IMR-90 (cell line): ENCODE data around the gene STAC3. TPM values are rescaled to one million over a fixed set of nuclear protein-coding genes. Genes with fewer than 3 reads are reported as not detected.

ENCODE experiments used
- ATAC-seq: fragments of 200-7000 bp; cut with Tn5 transposase; 2 replicates; pipeline ENCODE4 v1.9.1; 2020; ENCODE audit warnings: low read depth, mild to moderate bottlenecking, moderate library complexity
- BruUV-seq: library from RNA; stranded (reverse); fragments of 400-500 nt; replicated peaks from 2 replicates; lab custom pipeline; 2021; lab: Mats Ljungman, UMichigan
- CTCF ChIA-PET: fragments of 300-600 bp; formaldehyde crosslinking; extraction: SDS; loops from one replicate; lab custom pipeline; 2021; ENCODE audit warnings: antibody characterized with exemption; lab: Yijun Ruan, JAX
- POLR2A ChIA-PET: fragments of 300-600 bp; sonication (Branson Sonifier 250); formaldehyde crosslinking; loops from one replicate; lab custom pipeline; 2022; ENCODE audit warnings: antibody characterized with exemption; ENCODE audit not compliant: unreplicated experiment; lab: Charles Lee
- DNase-seq: peaks from one replicate; pipeline ENCODE4 v3.0.0; 2013
- H2AFZ ChIP-seq: replicated peaks from 2 replicates; pipeline ENCODE3; 2013; ENCODE audit warnings: low read length, mild to moderate bottlenecking; ENCODE audit not compliant: poor library complexity
- H2AK5ac ChIP-seq: 2 replicates; pipeline ENCODE4 v1.6.1; 2013; ENCODE audit warnings: low read depth, low read length, inconsistent platforms
- H2AK9ac ChIP-seq: replicated peaks from 2 replicates; pipeline ENCODE3; 2013; ENCODE audit warnings: mild to moderate bottlenecking, low read depth, low read length, moderate library complexity; ENCODE audit not compliant: poor library complexity
- H2BK120ac ChIP-seq: 2 replicates; pipeline ENCODE4 v1.6.1; 2013; ENCODE audit warnings: low read depth, low read length, inconsistent platforms
- H2BK15ac ChIP-seq: 3 replicates; pipeline ENCODE4 v1.6.1; 2013; ENCODE audit warnings: low read depth, low read length, inconsistent platforms
- H2BK20ac ChIP-seq: 2 replicates; pipeline ENCODE4 v1.6.1; 2013; ENCODE audit warnings: low read depth, mild to moderate bottlenecking, inconsistent platforms, low read length, moderate library complexity
- H2BK5ac ChIP-seq: 2 replicates; pipeline ENCODE4 v1.6.1; 2013; ENCODE audit warnings: mild to moderate bottlenecking, low read depth, low read length, inconsistent platforms; ENCODE audit not compliant: poor library complexity, severe bottlenecking
- H3K14ac ChIP-seq: replicated peaks from 2 replicates; pipeline ENCODE4 v1.6.1; 2013; ENCODE audit warnings: low read depth, low read length, inconsistent platforms
- H3K18ac ChIP-seq: 2 replicates; pipeline ENCODE4 v1.6.1; 2013; ENCODE audit warnings: low read depth, low read length, control low read depth
- H3K23ac ChIP-seq: 2 replicates; pipeline ENCODE4 v1.6.1; 2013; ENCODE audit warnings: low read depth, low read length, inconsistent platforms
- H3K27ac ChIP-seq: 2 replicates; pipeline ENCODE4 v1.5.1; 2013; ENCODE audit warnings: mild to moderate bottlenecking, control low read depth, low read length; ENCODE audit not compliant: insufficient read depth
- H3K27me3 ChIP-seq: 2 replicates; pipeline ENCODE4 v1.6.1; 2013; ENCODE audit warnings: low read length; ENCODE audit not compliant: control insufficient read depth, insufficient read depth
- H3K36me3 ChIP-seq: 2 replicates; pipeline ENCODE4 v1.6.1; 2013; ENCODE audit warnings: low read length, mixed read lengths; ENCODE audit not compliant: control insufficient read depth, insufficient read depth
- H3K4ac ChIP-seq: 2 replicates; pipeline ENCODE4 v1.6.1; 2013; ENCODE audit warnings: low read depth, low read length, inconsistent platforms
- H3K4me1 ChIP-seq: 2 replicates; pipeline ENCODE4 v1.6.1; 2013; ENCODE audit warnings: low read length, mixed read lengths; ENCODE audit not compliant: control insufficient read depth, insufficient read depth
- H3K4me2 ChIP-seq: 2 replicates; pipeline ENCODE4 v1.6.1; 2013; ENCODE audit warnings: low read depth, mild to moderate bottlenecking, control low read depth, low read length, moderate library complexity
- H3K4me3 ChIP-seq: 2 replicates; pipeline ENCODE4 v1.5.1; 2013; ENCODE audit warnings: low read depth, mild to moderate bottlenecking, control low read depth, low read length, moderate library complexity; ENCODE audit not compliant: insufficient read depth
- H3K56ac ChIP-seq: 2 replicates; pipeline ENCODE4 v1.6.1; 2013; ENCODE audit warnings: low read length, inconsistent platforms; ENCODE audit not compliant: insufficient read depth; ENCODE audit errors: extremely low read depth
- H3K79me1 ChIP-seq, 2 experiments: 2 replicates each; pipeline ENCODE4 v1.6.1; 2013; ENCODE audit warnings: low read length in 2 of 2, inconsistent platforms in 1 of 2, low read depth in 1 of 2
- H3K9ac ChIP-seq: 2 replicates; pipeline ENCODE4 v1.6.1; 2013; ENCODE audit warnings: low read depth, low read length, control low read depth
- H3K9me1 ChIP-seq: 2 replicates; pipeline ENCODE4 v1.6.1; 2013; ENCODE audit warnings: low read length, inconsistent platforms; ENCODE audit not compliant: insufficient read depth
- H3K9me3 ChIP-seq: 2 replicates; pipeline ENCODE4 v1.6.1; 2013; ENCODE audit warnings: low read length; ENCODE audit not compliant: control insufficient read depth, insufficient read depth
- H4K20me1 ChIP-seq: 2 replicates; pipeline ENCODE4 v1.6.1; 2013; ENCODE audit warnings: low read length, inconsistent platforms; ENCODE audit not compliant: insufficient read depth
- H4K5ac ChIP-seq: 2 replicates; pipeline ENCODE4 v1.6.1; 2013; ENCODE audit warnings: mild to moderate bottlenecking, low read depth, low read length, control low read depth
- H4K8ac ChIP-seq, 2 experiments: 2 replicates each; pipeline ENCODE4 v1.6.1; 2013; ENCODE audit warnings: low read depth in 2 of 2, low read length in 2 of 2, control low read depth in 1 of 2, inconsistent platforms in 1 of 2
- H4K91ac ChIP-seq: 2 replicates; pipeline ENCODE4 v1.6.1; 2013; ENCODE audit warnings: low read depth, low read length, inconsistent platforms; ENCODE audit not compliant: insufficient read depth
- BHLHE40 ChIP-seq: fragments of 150-350 bp; IDR thresholded peaks from 2 replicates; pipeline ENCODE4 v1.6.1; 2016; ENCODE audit warnings: mild to moderate bottlenecking, low read depth, low read length
- CTCF ChIP-seq: conservative IDR thresholded peaks from 2 replicates; pipeline ENCODE4 v1.5.1; 2012; ENCODE audit warnings: mild to moderate bottlenecking, low read depth, low read length, improper control_type of control experiment
- ELK1 ChIP-seq: fragments of 150-350 bp; IDR thresholded peaks from 2 replicates; pipeline ENCODE4 v1.6.1; 2016; ENCODE audit warnings: low read depth, mild to moderate bottlenecking, low read length, moderate library complexity, borderline replicate concordance
- FOS ChIP-seq: fragments of 150-350 bp; IDR thresholded peaks from 2 replicates; pipeline ENCODE4 v1.6.1; 2016; ENCODE audit warnings: low read depth, low read length
- MAFK ChIP-seq: IDR thresholded peaks from 2 replicates; pipeline ENCODE4 v1.6.1; 2012; ENCODE audit warnings: low read depth, low read length, improper control_type of control experiment
- NFE2L2 ChIP-seq: fragments of 150-350 bp; IDR thresholded peaks from 2 replicates; pipeline ENCODE4 v1.6.1; 2016; ENCODE audit warnings: low read depth, mild to moderate bottlenecking, low read length
- RAD21 ChIP-seq: IDR thresholded peaks from 2 replicates; pipeline ENCODE4 v1.6.1; 2012; ENCODE audit warnings: low read length, improper control_type of control experiment
- RCOR1 ChIP-seq: IDR thresholded peaks from 2 replicates; pipeline ENCODE4 v1.6.1; 2012; ENCODE audit warnings: mild to moderate bottlenecking, low read length, improper control_type of control experiment; ENCODE audit not compliant: insufficient replicate concordance
- SMC3 ChIP-seq: fragments of 150-350 bp; IDR thresholded peaks from 2 replicates; pipeline ENCODE4 v1.6.1; 2016; ENCODE audit warnings: low read depth, mild to moderate bottlenecking, antibody characterized with exemption, low read length, moderate library complexity
- WGBS, 2 experiments: methylation state at CpG; one replicate each; pipeline versions ENCODE4 v1.1.5 to v1.1.7; 2013; ENCODE audit warnings: missing lambda C conversion rate in 2 of 2; ENCODE audit not compliant: insufficient read length in 1 of 2; ENCODE audit errors: extremely low coverage in 2 of 2; 5-methylcytosine and 5-hydroxymethylcytosine counted together
- dilution Hi-C: fragments of 300-500 bp; cut with HindIII; formaldehyde crosslinking; loops from one replicate; pipeline ENCODE4 v1.14.3; 2018; ENCODE audit warnings: low sequenced_read_pairs; ENCODE audit not compliant: unreplicated experiment
- in situ Hi-C: fragments of 300-500 bp; cut with MboI; formaldehyde crosslinking; loops from 3 replicates; pipeline ENCODE4 v1.14.3; 2019; ENCODE audit warnings: low sequenced_read_pairs, inconsistent platforms, mixed read lengths
- intact Hi-C: fragments of 100-400 bp; cut with micrococcal nuclease; formaldehyde crosslinking; loops from 2 replicates; pipeline ENCODE4 v1.10.0; 2022
- polyA plus RNA-seq, 3 experiments: library from polyadenylated mRNA; depleted of rRNA; stranded (reverse); fragments of >200 nt; gene quantifications; 2 replicates each; pipeline ENCODE4 v1.2.3, GENCODE V29; 2012; ENCODE audit warnings: low replicate concordance in 1 of 3
- total RNA-seq: library from RNA; depleted of rRNA; stranded (reverse); fragments of >200 nt; gene quantifications from 2 replicates; pipeline ENCODE4 v1.2.3, GENCODE V29; 2012

The STAC3 gene
- total and polyA plus RNA-seq, 2 of the 4 experiments (the other 2 are of a cell fraction) = 0.18 to 0.67 TPM

- 89% methylated on average over 24 of the region's 34 CpGs; no CpG with 5 or more reads in 1 of the 2 experiments for WGBS, 2 experiments
- peaks cover 100% of the 10 kb centered on the region for H3K36me3 ChIP-seq
- no peak overlapping the region for H4K91ac ChIP-seq
- no peak overlapping the region for H3K9ac ChIP-seq
- peaks cover 15% of the 10 kb centered on the region for H4K20me1 ChIP-seq
- H3K4me3 ChIP-seq = no peak overlapping the region
- no peak overlapping the region for H2BK120ac ChIP-seq
- TSS peak; percentile 86 for BruUV-seq
- no peaks in the 10 kb centered on the region for H3K4me1 ChIP-seq
- H3K18ac ChIP-seq = no peak overlapping the region
- no peak overlapping the region for H3K14ac ChIP-seq
- intact Hi-C loops (no loop called here), in situ Hi-C loops (no loop called here), dilution Hi-C loops (no loop called here)
- peaks cover 7% of the 10 kb centered on the region; the same call in 1 of the 2 replicates for H3K9me1 ChIP-seq
- no peak for ATAC-seq
- H2BK20ac ChIP-seq = no peak overlapping the region
- no peak overlapping the region for H2AFZ ChIP-seq
- no peaks in the 10 kb centered on the region for H3K9me3 ChIP-seq
- no peak for TF ChIP-seq SMC3
- TF ChIP-seq ELK1 = no peak
- no peak for TF ChIP-seq NFE2L2
- no peak for TF ChIP-seq CTCF
- no peak for TF ChIP-seq MAFK
- TF ChIP-seq RCOR1 = no peak
- no peak for TF ChIP-seq BHLHE40
- TF ChIP-seq FOS = no peak
- TF ChIP-seq RAD21 = no peak
- H4K8ac ChIP-seq = no peak overlapping the region
- H3K4ac ChIP-seq = no peak overlapping the region
- CTCF ChIA-PET = no interaction called here
- H3K27me3 ChIP-seq = no peaks in the 10 kb centered on the region
- no peak overlapping the region for H2BK5ac ChIP-seq
- POLR2A ChIA-PET = no interaction called here
- no peak overlapping the region for H4K5ac ChIP-seq
- no peak overlapping the region for H3K27ac ChIP-seq
- no peak for DNase-seq
- no peak overlapping the region for H2BK15ac ChIP-seq
- H3K23ac ChIP-seq = no peak overlapping the region
- H3K56ac ChIP-seq = no peak overlapping the region
- peaks cover 12 to 20% of the 10 kb centered on the region in 2 experiments for H3K79me1 ChIP-seq
- peak overlapping the region; percentile 35 for H2AK9ac ChIP-seq
- no peak overlapping the region for H3K4me2 ChIP-seq
- no peak overlapping the region for H2AK5ac ChIP-seq
These were observed 55.2 kb downstream of the STAC3 start for GRCh38 chr12:57195611-57196371.
